Astrocyte (in vitro differentiated cells and primary cell): ENCODE results near the gene CMIP.

Source experiments
- EZH2 ChIP-seq: IDR thresholded peaks from 2 replicates; pipeline ENCODE4 v1.6.1; 2012; ENCODE audit warnings: mild to moderate bottlenecking, low read length, inconsistent platforms; ENCODE audit not compliant: insufficient read depth
- TF ChIP-seq, protein P1 (sequence below): IDR thresholded peaks from 2 replicates; pipeline ENCODE4 v1.5.1; 2011; ENCODE audit warnings: low read depth, mild to moderate bottlenecking, inconsistent platforms, low read length, moderate library complexity; ENCODE audit not compliant: insufficient read depth

DNA sequence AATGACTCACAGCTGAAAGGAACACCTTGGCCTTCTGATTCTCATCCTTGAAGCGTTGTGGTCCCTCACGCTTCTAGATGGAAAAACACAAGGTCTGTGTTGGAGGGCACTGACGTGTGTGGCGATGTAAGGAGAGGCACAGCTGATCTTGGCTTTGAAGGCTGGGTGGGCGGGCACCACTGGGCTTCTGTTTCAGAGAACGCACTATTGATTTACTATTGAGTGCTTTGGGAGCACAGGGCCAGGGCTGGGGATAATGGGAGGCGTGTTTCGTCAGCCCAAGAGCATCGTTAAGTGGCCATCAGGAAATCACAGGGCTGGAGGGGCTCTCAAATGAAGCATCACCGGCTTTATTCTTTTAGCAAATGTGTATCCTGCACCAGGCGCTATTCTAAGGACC is 70.7 kb downstream of the CMIP start:
- TF ChIP-seq, protein P1, sequence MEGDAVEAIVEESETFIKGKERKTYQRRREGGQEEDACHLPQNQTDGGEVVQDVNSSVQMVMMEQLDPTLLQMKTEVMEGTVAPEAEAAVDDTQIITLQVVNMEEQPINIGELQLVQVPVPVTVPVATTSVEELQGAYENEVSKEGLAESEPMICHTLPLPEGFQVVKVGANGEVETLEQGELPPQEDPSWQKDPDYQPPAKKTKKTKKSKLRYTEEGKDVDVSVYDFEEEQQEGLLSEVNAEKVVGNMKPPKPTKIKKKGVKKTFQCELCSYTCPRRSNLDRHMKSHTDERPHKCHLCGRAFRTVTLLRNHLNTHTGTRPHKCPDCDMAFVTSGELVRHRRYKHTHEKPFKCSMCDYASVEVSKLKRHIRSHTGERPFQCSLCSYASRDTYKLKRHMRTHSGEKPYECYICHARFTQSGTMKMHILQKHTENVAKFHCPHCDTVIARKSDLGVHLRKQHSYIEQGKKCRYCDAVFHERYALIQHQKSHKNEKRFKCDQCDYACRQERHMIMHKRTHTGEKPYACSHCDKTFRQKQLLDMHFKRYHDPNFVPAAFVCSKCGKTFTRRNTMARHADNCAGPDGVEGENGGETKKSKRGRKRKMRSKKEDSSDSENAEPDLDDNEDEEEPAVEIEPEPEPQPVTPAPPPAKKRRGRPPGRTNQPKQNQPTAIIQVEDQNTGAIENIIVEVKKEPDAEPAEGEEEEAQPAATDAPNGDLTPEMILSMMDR: no peak
- TF ChIP-seq EZH2: no peak
